A673 (cell line): Measurements from ENCODE around the gene CHMP2A.

Source experiments
- EZH2 ChIP-seq: fragments of 200-600 bp; sonication (generic); IDR thresholded peaks from 2 replicates; pipeline ENCODE4 v1.6.1; 2017; ENCODE audit warnings: borderline replicate concordance, low read depth, mild to moderate bottlenecking, mixed read lengths, antibody characterized with exemption, low read length; ENCODE audit not compliant: poor library complexity, severe bottlenecking
- TF ChIP-seq, protein P1 (sequence below): fragments of 300-800, 200-600 bp; sonication (generic); conservative IDR thresholded peaks from 2 replicates; pipeline ENCODE4 v1.5.1; 2017; ENCODE audit warnings: low read depth, mild to moderate bottlenecking, antibody characterized with exemption, low read length, moderate library complexity, mixed read lengths

DNA sequence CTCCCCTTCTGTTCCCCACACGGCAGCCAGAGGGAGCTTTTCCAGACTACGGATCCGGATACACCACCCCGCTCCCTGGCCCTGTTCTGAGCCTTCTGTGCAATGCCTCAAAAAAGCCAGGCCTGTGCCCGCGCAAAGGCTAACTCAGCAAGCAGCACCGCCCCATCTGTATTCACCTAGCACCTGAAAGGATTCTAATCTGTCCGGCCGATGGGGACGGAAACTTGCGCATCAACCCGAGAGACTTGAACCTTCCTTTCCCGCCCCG, 35.9 kb downstream of the CHMP2A start:
- TF ChIP-seq, protein P1, sequence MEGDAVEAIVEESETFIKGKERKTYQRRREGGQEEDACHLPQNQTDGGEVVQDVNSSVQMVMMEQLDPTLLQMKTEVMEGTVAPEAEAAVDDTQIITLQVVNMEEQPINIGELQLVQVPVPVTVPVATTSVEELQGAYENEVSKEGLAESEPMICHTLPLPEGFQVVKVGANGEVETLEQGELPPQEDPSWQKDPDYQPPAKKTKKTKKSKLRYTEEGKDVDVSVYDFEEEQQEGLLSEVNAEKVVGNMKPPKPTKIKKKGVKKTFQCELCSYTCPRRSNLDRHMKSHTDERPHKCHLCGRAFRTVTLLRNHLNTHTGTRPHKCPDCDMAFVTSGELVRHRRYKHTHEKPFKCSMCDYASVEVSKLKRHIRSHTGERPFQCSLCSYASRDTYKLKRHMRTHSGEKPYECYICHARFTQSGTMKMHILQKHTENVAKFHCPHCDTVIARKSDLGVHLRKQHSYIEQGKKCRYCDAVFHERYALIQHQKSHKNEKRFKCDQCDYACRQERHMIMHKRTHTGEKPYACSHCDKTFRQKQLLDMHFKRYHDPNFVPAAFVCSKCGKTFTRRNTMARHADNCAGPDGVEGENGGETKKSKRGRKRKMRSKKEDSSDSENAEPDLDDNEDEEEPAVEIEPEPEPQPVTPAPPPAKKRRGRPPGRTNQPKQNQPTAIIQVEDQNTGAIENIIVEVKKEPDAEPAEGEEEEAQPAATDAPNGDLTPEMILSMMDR = no peak; the same call in 1 of the 2 replicates
- no peak for TF ChIP-seq EZH2
